ENCODE results near the gene KRT6B.

DNA sequence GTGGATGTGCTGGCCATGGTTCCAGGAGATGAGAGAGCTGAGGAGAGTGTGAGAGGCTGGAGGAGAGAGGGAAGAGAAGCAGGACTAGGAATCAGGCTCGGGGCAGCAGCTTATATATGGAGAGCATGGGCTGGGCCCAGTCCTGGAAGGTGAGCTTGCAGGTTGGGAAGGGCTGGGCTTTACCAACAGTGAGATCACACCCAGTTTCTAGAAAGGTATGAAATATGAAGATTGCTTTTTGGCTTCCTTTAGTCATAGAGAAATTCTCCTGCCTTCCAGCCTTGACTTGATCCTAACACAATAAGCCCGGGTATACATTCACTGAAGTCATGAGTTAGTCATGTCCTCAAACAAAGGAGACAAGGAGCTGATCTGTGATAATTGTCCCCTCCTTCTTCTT lies 41.2 kb upstream of the KRT6B start, which contains the start of gene KRT6A:
- no peak for TF ChIP-seq POLR2AphosphoS5 (IDR thresholded peaks at IDR 0.05; ENCODE audit: low read depth, low read length)
- TF ChIP-seq, protein P1, sequence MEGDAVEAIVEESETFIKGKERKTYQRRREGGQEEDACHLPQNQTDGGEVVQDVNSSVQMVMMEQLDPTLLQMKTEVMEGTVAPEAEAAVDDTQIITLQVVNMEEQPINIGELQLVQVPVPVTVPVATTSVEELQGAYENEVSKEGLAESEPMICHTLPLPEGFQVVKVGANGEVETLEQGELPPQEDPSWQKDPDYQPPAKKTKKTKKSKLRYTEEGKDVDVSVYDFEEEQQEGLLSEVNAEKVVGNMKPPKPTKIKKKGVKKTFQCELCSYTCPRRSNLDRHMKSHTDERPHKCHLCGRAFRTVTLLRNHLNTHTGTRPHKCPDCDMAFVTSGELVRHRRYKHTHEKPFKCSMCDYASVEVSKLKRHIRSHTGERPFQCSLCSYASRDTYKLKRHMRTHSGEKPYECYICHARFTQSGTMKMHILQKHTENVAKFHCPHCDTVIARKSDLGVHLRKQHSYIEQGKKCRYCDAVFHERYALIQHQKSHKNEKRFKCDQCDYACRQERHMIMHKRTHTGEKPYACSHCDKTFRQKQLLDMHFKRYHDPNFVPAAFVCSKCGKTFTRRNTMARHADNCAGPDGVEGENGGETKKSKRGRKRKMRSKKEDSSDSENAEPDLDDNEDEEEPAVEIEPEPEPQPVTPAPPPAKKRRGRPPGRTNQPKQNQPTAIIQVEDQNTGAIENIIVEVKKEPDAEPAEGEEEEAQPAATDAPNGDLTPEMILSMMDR (IDR thresholded peaks at IDR 0.05 in 2 of 3, conservative IDR thresholded peaks at IDR 0.05 in 1 of 3; ENCODE audit: borderline replicate concordance in 1 of 3, insufficient read depth in 1 of 3, low read depth in 2 of 3, low read length in 2 of 3), result no peak
- no peak for TF ChIP-seq POLR2A (IDR thresholded peaks at IDR 0.05; ENCODE audit: borderline replicate concordance, extremely low read depth, insufficient read depth, insufficient read length)
- no peak for TF ChIP-seq EZH2 (IDR thresholded peaks at IDR 0.05)
- TF ChIP-seq EZH2phosphoT487 (IDR thresholded peaks at IDR 0.05; ENCODE audit: borderline replicate concordance), result no peak
- no peak for TF ChIP-seq SIN3A (IDR thresholded peaks at IDR 0.05; ENCODE audit: low read depth)
- no peak for TF ChIP-seq JUND (IDR thresholded peaks at IDR 0.05)
- no peak for TF ChIP-seq RAD21 (IDR thresholded peaks at IDR 0.05; ENCODE audit: low read depth)
- no peak for TF ChIP-seq ZNF274 (IDR thresholded peaks at IDR 0.05; ENCODE audit: low read depth, low read length)
- TF ChIP-seq SP1 (IDR thresholded peaks at IDR 0.05; ENCODE audit: low read depth), result no peak
- no peak for TF ChIP-seq TCF7L2 (IDR thresholded peaks at IDR 0.05; ENCODE audit: borderline replicate concordance, extremely low read depth, insufficient read depth, insufficient read length)
- TF ChIP-seq, protein P2, sequence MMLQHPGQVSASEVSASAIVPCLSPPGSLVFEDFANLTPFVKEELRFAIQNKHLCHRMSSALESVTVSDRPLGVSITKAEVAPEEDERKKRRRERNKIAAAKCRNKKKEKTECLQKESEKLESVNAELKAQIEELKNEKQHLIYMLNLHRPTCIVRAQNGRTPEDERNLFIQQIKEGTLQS (IDR thresholded peaks at IDR 0.05), result no peak
- TF ChIP-seq, protein P3, sequence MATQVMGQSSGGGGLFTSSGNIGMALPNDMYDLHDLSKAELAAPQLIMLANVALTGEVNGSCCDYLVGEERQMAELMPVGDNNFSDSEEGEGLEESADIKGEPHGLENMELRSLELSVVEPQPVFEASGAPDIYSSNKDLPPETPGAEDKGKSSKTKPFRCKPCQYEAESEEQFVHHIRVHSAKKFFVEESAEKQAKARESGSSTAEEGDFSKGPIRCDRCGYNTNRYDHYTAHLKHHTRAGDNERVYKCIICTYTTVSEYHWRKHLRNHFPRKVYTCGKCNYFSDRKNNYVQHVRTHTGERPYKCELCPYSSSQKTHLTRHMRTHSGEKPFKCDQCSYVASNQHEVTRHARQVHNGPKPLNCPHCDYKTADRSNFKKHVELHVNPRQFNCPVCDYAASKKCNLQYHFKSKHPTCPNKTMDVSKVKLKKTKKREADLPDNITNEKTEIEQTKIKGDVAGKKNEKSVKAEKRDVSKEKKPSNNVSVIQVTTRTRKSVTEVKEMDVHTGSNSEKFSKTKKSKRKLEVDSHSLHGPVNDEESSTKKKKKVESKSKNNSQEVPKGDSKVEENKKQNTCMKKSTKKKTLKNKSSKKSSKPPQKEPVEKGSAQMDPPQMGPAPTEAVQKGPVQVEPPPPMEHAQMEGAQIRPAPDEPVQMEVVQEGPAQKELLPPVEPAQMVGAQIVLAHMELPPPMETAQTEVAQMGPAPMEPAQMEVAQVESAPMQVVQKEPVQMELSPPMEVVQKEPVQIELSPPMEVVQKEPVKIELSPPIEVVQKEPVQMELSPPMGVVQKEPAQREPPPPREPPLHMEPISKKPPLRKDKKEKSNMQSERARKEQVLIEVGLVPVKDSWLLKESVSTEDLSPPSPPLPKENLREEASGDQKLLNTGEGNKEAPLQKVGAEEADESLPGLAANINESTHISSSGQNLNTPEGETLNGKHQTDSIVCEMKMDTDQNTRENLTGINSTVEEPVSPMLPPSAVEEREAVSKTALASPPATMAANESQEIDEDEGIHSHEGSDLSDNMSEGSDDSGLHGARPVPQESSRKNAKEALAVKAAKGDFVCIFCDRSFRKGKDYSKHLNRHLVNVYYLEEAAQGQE (IDR thresholded peaks at IDR 0.05; ENCODE audit: low read depth), result no peak
- TF ChIP-seq SRF (IDR thresholded peaks at IDR 0.05; ENCODE audit: low read depth), result no peak
